GM15510 (cell line): Measurements from ENCODE around the gene ATG13.

Source experiments
- POLR2A ChIP-seq: IDR thresholded peaks from 3 replicates; pipeline ENCODE4 v1.6.1; 2011; ENCODE audit warnings: borderline replicate concordance; ENCODE audit not compliant: insufficient read length; ENCODE audit errors: extremely low read depth

Gene ATG13

GRCh38 chr11:46673713-46674462 is 56.5 kb downstream of the ATG13 start:
- TF ChIP-seq POLR2A: no peak

- TF ChIP-seq POLR2A: no peak
These were observed 57.3 kb downstream of the ATG13 start for GRCh38 chr11:46674463-46675287.

- no peak for TF ChIP-seq POLR2A
These were observed 58.0 kb downstream of the ATG13 start for GRCh38 chr11:46675288-46675851.

GRCh38 chr11:46675949-46676348 is 58.6 kb downstream of the ATG13 start:
- no peak for TF ChIP-seq POLR2A

- TF ChIP-seq POLR2A: no peak
These were observed 59.2 kb downstream of the ATG13 start for GRCh38 chr11:46676436-46677158.

GRCh38 chr11:46677169-46677568 is 59.8 kb downstream of the ATG13 start:
- no peak for TF ChIP-seq POLR2A

- TF ChIP-seq POLR2A: no peak
These were observed 60.8 kb downstream of the ATG13 start for GRCh38 chr11:46677991-46678740.

GRCh38 chr11:46678741-46679130 is 61.4 kb downstream of the ATG13 start:
- TF ChIP-seq POLR2A: no peak

GRCh38 chr11:46679241-46680163 is 62.1 kb downstream of the ATG13 start:
- no peak for TF ChIP-seq POLR2A

GRCh38 chr11:46680164-46680760 is 62.9 kb downstream of the ATG13 start:
- TF ChIP-seq POLR2A: no peak

- no peak for TF ChIP-seq POLR2A
These were observed 63.5 kb downstream of the ATG13 start for GRCh38 chr11:46680815-46681214.

- no peak for TF ChIP-seq POLR2A
These were observed 64.5 kb downstream of the ATG13 start for GRCh38 chr11:46681814-46682213.

GRCh38 chr11:46682773-46683752 is 65.7 kb downstream of the ATG13 start:
- no peak for TF ChIP-seq POLR2A
